Ascending aorta (tissue), 2 donors: ENCODE results near the gene AGBL1. TPM values are rescaled to one million over a fixed set of nuclear protein-coding genes. Genes with fewer than 3 reads are reported as not detected.

Source experiments
- DNase-seq, 2 donors: peaks; one replicate each; pipeline ENCODE4 v3.0.0-alpha.2; 2019; ENCODE audit warnings: low spot score in 2 of 2
- H3K27ac ChIP-seq, 2 donors: fragments of 200-600 bp; sonication (generic); one replicate each; pipeline ENCODE4 v1.5.1; 2016 to 2017; ENCODE audit warnings: mild to moderate bottlenecking in 1 of 2
- H3K27me3 ChIP-seq: fragments of 200-600 bp; sonication (generic); one replicate; pipeline ENCODE4 v1.5.1; 2017
- H3K36me3 ChIP-seq, 2 donors: fragments of 200-600 bp; sonication (generic); one replicate each; pipeline ENCODE4 v1.5.1; 2016
- H3K4me1 ChIP-seq, 2 donors: fragments of 200-600 bp; sonication (generic); one replicate each; pipeline ENCODE4 v1.5.1; 2016 to 2017; ENCODE audit warnings: mild to moderate bottlenecking in 1 of 2
- H3K4me3 ChIP-seq, 2 donors: fragments of 200-600 bp; sonication (generic); one replicate each; pipeline ENCODE4 v1.5.1; 2016 to 2017; ENCODE audit warnings: mild to moderate bottlenecking in 1 of 2
- H3K9me3 ChIP-seq, 2 donors: fragments of 200-600 bp; sonication (generic); one replicate each; pipeline ENCODE4 v1.5.1; 2016
- intact Hi-C: fragments of 100-400 bp; cut with DNase I; formaldehyde crosslinking; loops from one replicate; pipeline ENCODE4 v1.15.1; 2023
- total RNA-seq: library from RNA; depleted of rRNA; stranded (reverse); fragments of >200 nt; gene quantifications from one replicate; pipeline ENCODE4 v1.1.0, GENCODE V29; 2016
- TF ChIP-seq, protein P1 (sequence below), 3 experiments: fragments of 200-600 bp in 2 of 3; fragments of 450-650 bp in 1 of 3; sonication (generic) in 2 of 3; IDR thresholded peaks; one replicate each; pipeline ENCODE4 v1.5.1; 2016 to 2019; ENCODE audit warnings: antibody characterized with exemption in 3 of 3, mild to moderate bottlenecking in 1 of 3, moderate library complexity in 1 of 3

Gene AGBL1
- total RNA-seq, 1 donor from 2014 or later: not detected

DNA sequence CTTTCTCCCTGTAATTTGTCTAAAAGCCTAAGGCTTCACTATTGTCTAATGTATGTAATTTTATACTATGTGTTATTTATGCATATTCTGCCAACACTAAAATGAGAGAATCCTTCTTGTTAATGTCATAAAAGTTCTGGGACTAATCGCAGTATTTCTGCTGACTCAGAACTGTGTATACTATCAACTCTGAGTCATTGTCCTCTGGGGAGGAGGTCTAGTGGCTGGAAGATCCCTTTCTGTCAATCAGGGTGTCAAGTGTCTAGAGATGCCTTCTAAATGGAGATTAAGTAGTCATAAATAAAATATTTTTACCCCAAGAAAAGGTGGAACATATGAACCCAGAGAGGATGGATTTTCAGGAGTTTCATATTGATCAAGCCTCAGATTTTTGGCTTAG is 473.4 kb downstream of the AGBL1 start:
- H3K36me3 ChIP-seq: no peaks in the 10 kb centered on the region
- no peak overlapping the region for H3K4me3 ChIP-seq
- intact Hi-C loops: no loop called here
- H3K27ac ChIP-seq: no peak overlapping the region
- H3K27me3 ChIP-seq: no peaks in the 10 kb centered on the region
- TF ChIP-seq, protein P1, sequence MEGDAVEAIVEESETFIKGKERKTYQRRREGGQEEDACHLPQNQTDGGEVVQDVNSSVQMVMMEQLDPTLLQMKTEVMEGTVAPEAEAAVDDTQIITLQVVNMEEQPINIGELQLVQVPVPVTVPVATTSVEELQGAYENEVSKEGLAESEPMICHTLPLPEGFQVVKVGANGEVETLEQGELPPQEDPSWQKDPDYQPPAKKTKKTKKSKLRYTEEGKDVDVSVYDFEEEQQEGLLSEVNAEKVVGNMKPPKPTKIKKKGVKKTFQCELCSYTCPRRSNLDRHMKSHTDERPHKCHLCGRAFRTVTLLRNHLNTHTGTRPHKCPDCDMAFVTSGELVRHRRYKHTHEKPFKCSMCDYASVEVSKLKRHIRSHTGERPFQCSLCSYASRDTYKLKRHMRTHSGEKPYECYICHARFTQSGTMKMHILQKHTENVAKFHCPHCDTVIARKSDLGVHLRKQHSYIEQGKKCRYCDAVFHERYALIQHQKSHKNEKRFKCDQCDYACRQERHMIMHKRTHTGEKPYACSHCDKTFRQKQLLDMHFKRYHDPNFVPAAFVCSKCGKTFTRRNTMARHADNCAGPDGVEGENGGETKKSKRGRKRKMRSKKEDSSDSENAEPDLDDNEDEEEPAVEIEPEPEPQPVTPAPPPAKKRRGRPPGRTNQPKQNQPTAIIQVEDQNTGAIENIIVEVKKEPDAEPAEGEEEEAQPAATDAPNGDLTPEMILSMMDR (IDR thresholded peaks at IDR 0.05): no peak
- no peak for DNase-seq
- H3K4me1 ChIP-seq: no peaks in the 10 kb centered on the region
- no peaks in the 10 kb centered on the region for H3K9me3 ChIP-seq

GRCh38 chr15:86555098-86555497 is 475.4 kb downstream of the AGBL1 start:
- intact Hi-C loops: no loop called here
- no peak for DNase-seq
- no peaks in the 10 kb centered on the region for H3K36me3 ChIP-seq
- no peaks in the 10 kb centered on the region for H3K4me1 ChIP-seq
- H3K9me3 ChIP-seq: no peaks in the 10 kb centered on the region
- H3K4me3 ChIP-seq: no peak overlapping the region
- H3K27ac ChIP-seq: no peak overlapping the region
- no peaks in the 10 kb centered on the region for H3K27me3 ChIP-seq
- TF ChIP-seq, protein P1 (IDR thresholded peaks at IDR 0.05): no peak

DNA sequence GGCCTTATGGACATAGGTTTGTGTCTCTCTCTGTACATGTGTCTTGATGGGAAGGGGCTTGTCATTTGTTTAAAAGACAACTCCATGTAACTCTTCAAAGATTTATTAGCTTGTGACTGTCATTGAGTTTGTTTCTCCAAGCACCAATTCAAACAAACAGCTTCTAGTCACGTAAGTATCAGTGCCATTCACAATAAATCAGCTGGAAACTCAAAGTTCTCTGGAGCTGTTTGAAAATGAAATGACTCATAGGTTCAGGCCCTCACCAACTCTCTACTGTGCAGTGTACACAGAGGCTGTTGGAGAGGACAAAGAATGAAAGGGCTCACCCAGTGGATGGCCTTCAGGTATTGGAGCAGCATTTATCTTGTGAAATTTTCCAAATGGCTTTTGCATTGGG is 476.3 kb downstream of the AGBL1 start:
- TF ChIP-seq, protein P1 (IDR thresholded peaks at IDR 0.05): no peak
- no peaks in the 10 kb centered on the region for H3K9me3 ChIP-seq
- H3K4me1 ChIP-seq: no peaks in the 10 kb centered on the region
- no peak for DNase-seq
- intact Hi-C loops: no loop called here
- no peaks in the 10 kb centered on the region for H3K27me3 ChIP-seq
- no peaks in the 10 kb centered on the region for H3K36me3 ChIP-seq
- no peak overlapping the region for H3K4me3 ChIP-seq
- no peak overlapping the region for H3K27ac ChIP-seq

DNA sequence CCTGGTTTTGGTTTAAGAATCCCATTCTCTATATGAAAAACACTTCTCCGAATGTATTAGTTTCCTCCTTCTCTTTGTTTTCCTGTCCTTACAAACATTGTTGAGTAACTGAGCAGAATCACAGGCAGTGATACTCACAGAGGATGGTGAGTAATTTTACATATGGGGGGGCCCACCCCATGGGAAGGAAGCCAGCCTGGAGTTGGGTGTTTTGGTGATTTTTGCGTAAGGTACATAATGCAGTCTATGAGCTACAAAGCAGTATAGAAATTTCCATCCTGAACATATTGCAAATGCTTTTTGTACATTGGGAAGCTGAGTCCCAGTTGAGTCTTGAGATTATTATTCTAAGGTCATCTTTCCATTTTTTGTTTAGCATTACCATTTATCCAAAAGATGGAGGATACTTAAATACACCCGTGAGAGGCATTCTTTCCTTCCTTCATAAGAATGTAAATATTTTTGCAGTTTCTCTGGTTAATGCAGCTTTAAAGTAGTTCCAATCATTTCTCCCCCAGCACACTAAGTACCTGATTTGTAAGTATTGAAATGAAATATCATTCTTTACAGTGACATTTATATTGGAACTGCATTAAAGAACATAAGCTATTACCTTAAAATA is 476.8 kb downstream of the AGBL1 start:
- Histone ChIP-seq H3K27me3 (no peaks in the 10 kb centered on the region), H3K27ac (no peak overlapping the region), H3K4me3 (no peak overlapping the region), H3K4me1 (no peaks in the 10 kb centered on the region), H3K36me3 (no peaks in the 10 kb centered on the region), H3K9me3 (peaks cover 0 to 2% of the 10 kb centered on the region in 2 donors)
- intact Hi-C loops: no loop called here
- TF ChIP-seq, protein P1 (IDR thresholded peaks at IDR 0.05): no peak
- no peak for DNase-seq

DNA sequence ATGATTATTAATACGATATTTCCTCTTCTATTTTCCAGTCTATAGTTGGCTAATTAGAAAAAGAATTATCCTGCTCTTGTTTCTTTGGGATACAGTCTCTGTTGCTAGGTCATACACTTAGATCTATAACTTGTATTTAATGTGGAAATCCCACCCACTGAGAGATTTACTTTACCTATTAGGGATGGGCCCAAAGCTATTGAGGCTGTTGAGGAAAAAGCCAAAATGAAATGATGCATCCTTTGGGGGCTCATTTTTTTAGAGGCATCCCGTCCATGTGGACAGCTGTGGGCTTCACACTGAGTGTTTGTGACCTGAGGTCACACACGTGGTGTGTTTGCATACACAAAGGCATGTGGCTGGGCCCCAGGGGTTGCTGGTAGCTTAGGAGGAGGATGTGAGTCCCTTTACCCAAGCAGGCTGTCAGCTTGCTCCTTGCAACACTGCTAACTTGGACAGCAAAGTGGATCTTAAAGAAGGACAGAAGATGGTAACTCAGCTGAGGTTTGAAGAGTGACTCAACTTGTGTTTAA is 477.4 kb downstream of the AGBL1 start:
- no peaks in the 10 kb centered on the region for H3K27me3 ChIP-seq
- TF ChIP-seq, protein P1 (IDR thresholded peaks at IDR 0.05): no peak
- no peaks in the 10 kb centered on the region for H3K4me1 ChIP-seq
- intact Hi-C loops: no loop called here
- no peak overlapping the region for H3K4me3 ChIP-seq
- H3K9me3 ChIP-seq: peaks cover 0 to 2% of the 10 kb centered on the region in 2 donors
- H3K27ac ChIP-seq: no peak overlapping the region
- DNase-seq: no peak
- no peaks in the 10 kb centered on the region for H3K36me3 ChIP-seq
